Midbrain (tissue), 1 donor: ENCODE measurements around the gene EFNA1.
A peak's percentile ranks its signal among the peaks of the same experiment; 100 is the strongest.

Experiments
- DNase-seq: peaks from one replicate; lab custom pipeline; 2025; lab: John Stamatoyannopoulos, UW

Gene EFNA1

GRCh38 chr1:155174324-155175280, 46.9 kb downstream of the EFNA1 start:
- DNase-seq: no peak

DNA sequence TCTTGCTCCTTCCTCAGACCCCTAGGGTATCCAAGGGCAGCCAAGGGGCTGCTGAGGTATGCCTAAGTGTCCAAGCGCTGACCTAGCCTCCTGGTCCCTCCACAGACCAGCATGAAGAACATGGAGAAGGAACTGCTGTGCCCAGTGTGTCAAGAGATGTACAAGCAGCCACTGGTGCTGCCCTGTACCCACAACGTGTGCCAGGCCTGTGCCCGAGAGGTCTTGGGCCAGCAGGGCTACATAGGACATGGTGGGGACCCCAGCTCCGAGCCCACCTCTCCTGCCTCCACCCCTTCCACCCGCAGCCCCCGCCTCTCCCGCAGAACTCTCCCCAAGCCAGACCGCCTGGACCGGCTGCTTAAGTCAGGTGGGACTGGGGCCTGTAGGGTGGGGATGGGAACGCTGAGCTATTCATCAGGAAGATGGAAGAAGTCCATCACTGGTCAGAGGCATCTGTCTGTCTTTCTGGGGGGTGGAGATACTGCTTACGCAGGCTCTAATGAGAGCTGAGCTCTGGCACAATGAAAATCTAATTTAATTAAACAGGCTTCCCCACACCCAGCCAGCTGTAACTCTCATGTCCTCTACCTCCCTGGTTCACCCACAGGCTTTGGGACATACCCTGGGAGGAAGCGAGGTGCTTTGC, 47.7 kb downstream of the EFNA1 start:
- DNase-seq: no peak

GRCh38 chr1:155175927-155176371, 48.3 kb downstream of the EFNA1 start:
- DNase-seq: no peak

DNA sequence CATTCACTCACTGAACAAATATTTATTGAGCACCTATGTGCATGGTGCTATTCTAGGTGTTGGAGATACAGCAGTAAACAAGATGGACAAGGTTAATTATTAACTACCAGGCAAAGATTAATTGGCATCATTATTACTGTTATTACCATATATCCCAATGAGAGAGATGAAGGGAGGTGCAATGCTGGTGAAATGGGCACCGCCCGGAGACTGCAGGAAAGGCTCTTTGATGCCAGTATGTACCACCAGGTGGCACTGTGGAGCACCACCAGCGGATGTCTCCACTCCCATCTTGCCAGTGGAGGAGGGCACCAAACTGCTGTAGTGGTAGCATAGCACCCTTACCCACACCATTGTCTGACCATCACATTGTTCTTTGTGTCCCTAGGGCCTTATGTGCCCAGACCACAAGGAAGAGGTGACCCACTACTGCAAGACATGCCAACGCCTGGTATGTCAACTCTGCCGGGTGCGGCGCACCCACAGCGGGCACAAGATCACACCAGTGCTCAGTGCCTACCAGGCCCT, 48.9 kb downstream of the EFNA1 start:
- peak; percentile 86 for DNase-seq

GRCh38 chr1:155177192-155177917, 49.7 kb downstream of the EFNA1 start:
- DNase-seq: no peak

DNA sequence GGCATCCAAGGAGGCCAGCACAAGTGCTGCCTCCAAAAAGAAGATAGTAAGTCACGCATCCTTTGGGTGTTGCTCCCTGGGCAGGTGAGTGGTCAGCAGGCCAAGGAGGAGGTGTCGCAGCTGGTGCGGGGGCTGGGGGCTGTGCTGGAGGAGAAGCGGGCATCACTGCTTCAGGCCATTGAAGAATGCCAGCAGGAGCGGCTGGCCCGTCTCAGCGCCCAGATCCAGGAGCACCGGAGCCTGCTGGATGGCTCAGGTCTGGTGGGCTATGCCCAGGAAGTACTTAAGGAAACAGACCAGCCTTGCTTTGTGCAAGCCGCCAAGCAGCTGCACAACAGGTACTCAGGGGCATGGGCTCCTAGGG, 50.2 kb downstream of the EFNA1 start:
- DNase-seq: no peak

DNA sequence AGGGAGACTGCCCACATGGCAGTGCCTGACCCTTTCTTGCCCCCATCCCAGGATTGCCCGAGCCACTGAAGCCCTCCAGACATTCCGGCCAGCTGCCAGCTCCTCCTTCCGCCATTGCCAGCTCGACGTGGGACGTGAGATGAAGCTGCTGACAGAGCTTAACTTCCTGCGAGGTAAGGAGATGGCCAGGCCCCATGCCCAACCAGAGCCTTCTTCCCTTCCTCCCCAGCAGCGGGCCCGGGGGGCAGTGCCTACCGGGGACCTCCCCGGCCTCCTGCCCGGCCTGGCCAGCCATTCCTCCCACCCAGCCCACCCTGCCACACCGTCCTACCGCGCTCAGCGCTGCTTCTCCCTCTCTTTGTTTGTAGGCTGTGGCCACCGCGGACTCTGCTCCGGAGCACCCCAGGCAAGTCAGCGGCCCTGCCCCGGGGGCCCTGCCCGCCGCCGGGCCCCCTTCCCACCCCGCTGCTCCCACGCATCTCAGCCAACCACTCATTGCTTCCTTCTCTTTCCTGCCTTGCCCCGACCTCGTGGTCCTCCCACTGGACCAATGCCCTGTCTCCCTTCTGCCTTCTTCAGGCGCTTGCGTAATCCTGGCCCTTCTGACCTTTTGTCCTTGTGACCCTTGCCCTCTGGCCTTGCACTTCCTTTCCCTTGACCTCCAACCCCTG, 50.9 kb downstream of the EFNA1 start:
- DNase-seq: no peak

- no peak for DNase-seq
Measured at GRCh38 chr1:155179112-155180031, 51.7 kb downstream of the EFNA1 start.

- DNase-seq: no peak
Measured at GRCh38 chr1:155181371-155182051, 53.8 kb downstream of the EFNA1 start.

- DNase-seq: no peak
Measured at GRCh38 chr1:155182052-155182550, 54.4 kb downstream of the EFNA1 start.

DNA sequence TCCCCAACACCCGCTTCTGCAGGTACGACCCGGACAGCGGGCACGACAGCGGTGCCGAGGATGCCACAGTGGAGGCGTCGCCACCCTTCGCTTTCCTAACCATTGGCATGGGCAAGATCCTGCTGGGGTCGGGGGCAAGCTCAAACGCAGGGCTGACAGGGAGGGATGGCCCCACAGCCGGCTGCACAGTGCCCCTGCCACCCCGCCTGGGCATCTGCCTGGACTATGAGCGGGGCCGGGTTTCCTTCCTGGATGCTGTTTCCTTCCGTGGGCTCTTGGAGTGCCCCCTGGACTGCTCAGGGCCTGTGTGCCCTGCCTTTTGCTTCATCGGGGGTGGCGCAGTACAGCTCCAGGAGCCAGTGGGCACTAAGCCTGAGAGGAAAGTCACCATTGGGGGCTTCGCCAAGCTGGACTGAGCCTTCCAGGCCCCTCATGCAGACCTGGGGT, 56.1 kb downstream of the EFNA1 start:
- DNase-seq: no peak

GRCh38 chr1:155184351-155184811, 56.7 kb downstream of the EFNA1 start:
- no peak for DNase-seq
